ENCODE data around the gene TRPV2. TPM values are rescaled to one million over a fixed set of nuclear protein-coding genes. Genes with fewer than 3 reads are reported as not detected.

TRPV2 gene
- total RNA-seq, 1 donor from 2014 or later: 86.5 TPM

DNA sequence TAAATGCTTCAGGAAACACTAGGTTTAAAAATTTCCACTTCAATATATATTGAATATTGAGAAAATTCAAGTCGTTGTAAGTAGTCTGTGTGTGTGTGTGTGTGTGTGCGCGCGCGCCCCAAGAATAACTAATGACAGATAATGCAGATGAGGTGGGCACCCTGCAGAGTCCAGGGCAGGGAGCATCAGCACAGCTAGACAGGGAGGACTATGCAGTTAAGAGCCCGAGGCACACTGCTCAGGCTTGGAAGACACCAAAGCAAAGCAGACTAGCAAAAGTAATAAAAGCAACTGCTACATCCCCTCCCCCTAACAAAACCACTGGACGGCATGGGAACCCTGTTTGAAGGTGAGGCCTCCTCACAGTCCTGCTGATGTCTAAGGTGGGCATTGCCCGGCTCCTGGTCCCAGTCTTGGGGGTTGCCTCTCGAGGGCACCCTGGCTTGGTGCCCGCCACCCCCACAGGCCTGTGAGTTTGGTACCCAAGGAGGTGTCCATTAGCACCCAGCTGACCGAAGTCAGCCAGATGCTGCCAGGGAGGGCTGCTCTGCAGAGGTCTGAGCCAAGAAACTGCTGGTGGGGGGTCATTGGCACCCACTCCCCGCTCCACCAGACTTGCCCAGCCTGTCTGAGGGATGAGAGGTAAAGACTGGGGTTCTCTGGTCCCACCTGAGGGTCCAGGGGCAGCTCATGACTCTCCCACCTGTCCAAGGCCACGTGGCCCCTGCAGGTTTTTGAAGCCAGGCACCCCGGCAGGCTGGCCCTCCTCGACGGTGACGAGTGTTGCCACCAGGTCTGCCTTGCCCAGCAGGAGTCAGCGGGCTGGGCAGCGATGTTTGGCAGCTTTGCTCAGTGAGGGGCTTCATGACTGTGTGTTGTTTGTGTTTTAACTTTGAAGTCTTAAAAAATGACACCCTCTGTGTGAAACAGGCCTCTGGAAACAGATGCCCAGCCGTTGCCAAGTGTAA is 58.0 kb downstream of the TRPV2 start:
- no peak for DNase-seq
- intact Hi-C loops (cut with DNase I): no loop called here
- no peak for ATAC-seq

DNA sequence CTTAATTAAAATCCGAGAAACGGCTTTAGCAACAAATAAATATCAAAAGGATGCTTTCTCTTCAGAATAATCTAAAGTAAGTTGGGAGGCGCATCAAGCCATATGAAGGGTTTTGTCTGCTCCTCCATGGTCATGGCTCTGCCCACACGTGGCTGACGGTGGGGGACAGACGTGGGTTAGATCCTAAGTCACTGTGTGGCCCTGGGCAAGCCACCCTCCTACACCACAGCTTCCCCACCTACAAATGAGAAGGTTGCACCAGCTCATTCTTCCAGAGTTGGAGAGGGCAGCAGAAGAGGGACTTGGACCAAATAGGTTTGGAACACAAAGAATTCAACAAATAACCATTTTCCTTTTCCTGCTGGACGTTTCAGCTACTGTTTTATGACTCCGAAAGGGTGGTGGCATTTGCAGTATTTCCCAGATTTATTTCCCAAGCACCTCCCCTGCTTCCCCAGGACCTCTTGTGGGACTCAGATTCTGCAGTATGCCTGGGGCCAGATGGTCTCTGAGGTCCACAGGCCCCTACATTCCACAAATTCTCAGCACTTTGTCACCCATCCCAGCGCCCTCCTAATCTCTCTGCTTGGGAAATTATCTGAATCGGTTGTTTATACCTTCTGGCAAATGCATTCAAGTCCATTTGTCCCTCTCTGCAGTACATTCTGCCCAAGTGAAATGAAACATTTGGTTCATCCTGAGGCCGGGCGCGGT is 58.8 kb downstream of the TRPV2 start:
- H3K27ac ChIP-seq: no peak overlapping the region
- H3K27me3 ChIP-seq: no peaks in the 10 kb centered on the region
- no peaks in the 10 kb centered on the region for H3K9me3 ChIP-seq
- H3K4me3 ChIP-seq: no peak overlapping the region
- ATAC-seq (no peak), DNase-seq (no peak)
- no peaks in the 10 kb centered on the region for H3K4me1 ChIP-seq
- intact Hi-C loops (cut with DNase I): no loop called here
- TF ChIP-seq, protein P1, sequence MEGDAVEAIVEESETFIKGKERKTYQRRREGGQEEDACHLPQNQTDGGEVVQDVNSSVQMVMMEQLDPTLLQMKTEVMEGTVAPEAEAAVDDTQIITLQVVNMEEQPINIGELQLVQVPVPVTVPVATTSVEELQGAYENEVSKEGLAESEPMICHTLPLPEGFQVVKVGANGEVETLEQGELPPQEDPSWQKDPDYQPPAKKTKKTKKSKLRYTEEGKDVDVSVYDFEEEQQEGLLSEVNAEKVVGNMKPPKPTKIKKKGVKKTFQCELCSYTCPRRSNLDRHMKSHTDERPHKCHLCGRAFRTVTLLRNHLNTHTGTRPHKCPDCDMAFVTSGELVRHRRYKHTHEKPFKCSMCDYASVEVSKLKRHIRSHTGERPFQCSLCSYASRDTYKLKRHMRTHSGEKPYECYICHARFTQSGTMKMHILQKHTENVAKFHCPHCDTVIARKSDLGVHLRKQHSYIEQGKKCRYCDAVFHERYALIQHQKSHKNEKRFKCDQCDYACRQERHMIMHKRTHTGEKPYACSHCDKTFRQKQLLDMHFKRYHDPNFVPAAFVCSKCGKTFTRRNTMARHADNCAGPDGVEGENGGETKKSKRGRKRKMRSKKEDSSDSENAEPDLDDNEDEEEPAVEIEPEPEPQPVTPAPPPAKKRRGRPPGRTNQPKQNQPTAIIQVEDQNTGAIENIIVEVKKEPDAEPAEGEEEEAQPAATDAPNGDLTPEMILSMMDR (IDR thresholded peaks at IDR 0.05): no peak
- no peaks in the 10 kb centered on the region for H3K36me3 ChIP-seq

More for the DNA sequence above, 58.0 kb downstream of the TRPV2 start:
- Histone ChIP-seq H3K4me1 (no peaks in the 10 kb centered on the region), H3K9me3 (no peaks in the 10 kb centered on the region), H3K36me3 (no peaks in the 10 kb centered on the region), H3K27me3 (no peaks in the 10 kb centered on the region), H3K4me3 (no peak overlapping the region), H3K27ac (no peak overlapping the region)
- TF ChIP-seq, protein P1 (IDR thresholded peaks at IDR 0.05): no peak

DNA sequence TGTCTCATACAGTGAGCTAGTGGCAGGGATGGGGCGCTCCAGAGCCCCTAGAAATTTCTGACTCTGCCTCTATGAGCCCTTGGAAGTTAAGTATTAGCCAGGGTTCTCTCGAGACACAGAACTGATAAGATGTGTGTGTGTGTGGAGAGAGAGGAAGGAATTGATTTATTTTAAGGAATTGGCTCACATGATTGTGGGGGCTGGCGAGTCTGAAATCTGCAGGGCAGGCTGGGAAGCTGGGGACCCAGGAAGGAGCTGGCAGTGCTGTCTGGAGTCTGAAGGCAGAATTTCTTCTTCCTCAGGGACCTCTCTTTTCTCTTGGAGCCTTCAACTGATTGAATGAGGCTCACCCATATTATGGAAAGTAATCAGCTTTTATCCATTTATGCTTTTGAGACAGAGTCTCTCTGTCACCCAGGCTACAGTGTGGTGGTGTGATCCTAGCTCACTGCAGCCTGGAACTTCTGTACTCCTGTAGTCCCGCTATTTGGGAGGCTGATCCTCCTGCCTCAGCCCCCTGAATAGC is 59.9 kb downstream of the TRPV2 start:
- H3K4me1 ChIP-seq: no peaks in the 10 kb centered on the region
- ATAC-seq: no peak
- no peak overlapping the region for H3K4me3 ChIP-seq
- no peaks in the 10 kb centered on the region for H3K9me3 ChIP-seq
- H3K36me3 ChIP-seq: no peaks in the 10 kb centered on the region
- intact Hi-C loops (cut with DNase I): no loop called here
- TF ChIP-seq, protein P1 (IDR thresholded peaks at IDR 0.05): no peak
- DNase-seq: no peak
- no peaks in the 10 kb centered on the region for H3K27me3 ChIP-seq
- H3K27ac ChIP-seq: no peak overlapping the region

DNA sequence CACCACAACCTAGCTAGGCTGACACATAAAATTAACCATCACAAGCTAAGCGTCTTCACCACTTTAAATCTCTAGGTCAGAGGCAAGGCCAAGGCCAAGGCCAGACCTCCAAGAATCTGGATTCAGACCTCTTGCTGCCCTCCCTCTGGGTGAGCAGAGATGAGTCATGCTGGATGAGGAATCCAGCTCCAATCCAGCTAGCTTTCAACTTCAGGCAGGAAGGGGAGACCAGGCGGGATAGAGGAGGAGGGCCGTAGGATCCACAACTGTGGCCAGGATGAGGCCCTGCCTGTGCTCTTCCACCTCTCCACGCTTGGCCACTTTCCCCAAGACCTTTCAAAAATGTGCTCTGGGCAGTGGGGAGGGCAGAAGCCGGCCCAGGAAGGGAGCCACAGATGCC is 61.9 kb downstream of the TRPV2 start:
- no peaks in the 10 kb centered on the region for H3K36me3 ChIP-seq
- no peaks in the 10 kb centered on the region for H3K4me1 ChIP-seq
- no peaks in the 10 kb centered on the region for H3K9me3 ChIP-seq
- intact Hi-C loops (cut with DNase I): no loop called here
- H3K27me3 ChIP-seq: no peaks in the 10 kb centered on the region
- H3K4me3 ChIP-seq: no peak overlapping the region
- peak; percentile 40 for ATAC-seq
- no peak for DNase-seq
- TF ChIP-seq, protein P1 (IDR thresholded peaks at IDR 0.05): no peak
- H3K27ac ChIP-seq: peak overlapping the region; percentile 8

DNA sequence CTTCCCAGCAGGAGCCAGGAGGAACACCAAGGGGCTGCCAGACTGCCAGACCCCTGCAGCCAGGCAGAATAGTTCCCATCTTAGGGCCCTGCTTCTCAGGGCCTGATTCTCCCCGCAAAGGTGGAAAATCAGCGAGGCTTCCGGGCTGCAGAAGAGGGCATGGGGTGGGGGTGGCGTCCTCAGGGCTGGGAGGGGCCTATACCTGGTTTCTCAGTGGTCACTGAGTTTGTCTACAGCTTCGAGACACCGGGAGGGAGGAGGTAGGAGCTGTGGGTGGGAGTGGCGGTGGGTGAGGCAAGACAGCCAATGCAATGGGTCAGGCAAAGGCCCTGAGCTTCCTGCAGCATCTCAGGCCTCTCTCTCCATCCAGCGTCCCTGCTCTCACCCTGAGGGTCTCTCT is 62.3 kb downstream of the TRPV2 start:
- H3K4me3 ChIP-seq: no peak overlapping the region
- TF ChIP-seq, protein P1 (IDR thresholded peaks at IDR 0.05): no peak
- no peak for ATAC-seq
- no peaks in the 10 kb centered on the region for H3K27me3 ChIP-seq
- H3K27ac ChIP-seq: peak overlapping the region; percentile 8
- H3K4me1 ChIP-seq: no peaks in the 10 kb centered on the region
- DNase-seq: no peak
- no peaks in the 10 kb centered on the region for H3K9me3 ChIP-seq
- H3K36me3 ChIP-seq: no peaks in the 10 kb centered on the region
- intact Hi-C loops (cut with DNase I): no loop called here

Data from upper lobe of right lung (tissue), 1 donor.